ENCODE results near the gene FBXW11. TPM values are rescaled to one million over a fixed set of nuclear protein-coding genes. Genes with fewer than 3 reads are reported as not detected.

FBXW11 gene
- total RNA-seq, 2 donors from 2014 or later, result 54.7 to 61.4 TPM

- intact Hi-C loops (cut with DNase I), result no loop called here
- DNase-seq (ENCODE audit: low spot score), result no peak
- no peak for TF ChIP-seq POLR2A (IDR thresholded peaks at IDR 0.05)
- no peak for TF ChIP-seq CTCF (IDR thresholded peaks at IDR 0.05)
- no peak for TF ChIP-seq POLR2AphosphoS5 (IDR thresholded peaks at IDR 0.05)
- Histone ChIP-seq H3K9me3 (no peaks in the 10 kb centered on the region), H3K27me3 (replicated peaks; ENCODE audit: insufficient read depth) (no peaks in the 10 kb centered on the region), H3K4me3 (no peak overlapping the region), H3K36me3 (no peaks in the 10 kb centered on the region), H3K27ac (no peak overlapping the region), H3K4me1 (replicated peaks) (no peaks in the 10 kb centered on the region)
- 89% methylated on average over 11 of the region's 11 CpGs for WGBS
Measured at GRCh38 chr5:171820561-171820960, 185.9 kb downstream of the FBXW11 start.

GRCh38 chr5:171816666-171817065 is 189.8 kb downstream of the FBXW11 start:
- no peak for TF ChIP-seq CTCF (IDR thresholded peaks at IDR 0.05)
- no peak for TF ChIP-seq POLR2A (IDR thresholded peaks at IDR 0.05)
- 59% methylated on average over 1 of the region's 1 CpG for WGBS
- Histone ChIP-seq H3K9me3 (no peaks in the 10 kb centered on the region), H3K4me1 (replicated peaks) (no peaks in the 10 kb centered on the region), H3K4me3 (no peak overlapping the region), H3K36me3 (no peaks in the 10 kb centered on the region), H3K27me3 (replicated peaks; ENCODE audit: insufficient read depth) (no peaks in the 10 kb centered on the region), H3K27ac (no peak overlapping the region)
- no peak for DNase-seq (ENCODE audit: low spot score)
- intact Hi-C loops (cut with DNase I), result no loop called here

DNA sequence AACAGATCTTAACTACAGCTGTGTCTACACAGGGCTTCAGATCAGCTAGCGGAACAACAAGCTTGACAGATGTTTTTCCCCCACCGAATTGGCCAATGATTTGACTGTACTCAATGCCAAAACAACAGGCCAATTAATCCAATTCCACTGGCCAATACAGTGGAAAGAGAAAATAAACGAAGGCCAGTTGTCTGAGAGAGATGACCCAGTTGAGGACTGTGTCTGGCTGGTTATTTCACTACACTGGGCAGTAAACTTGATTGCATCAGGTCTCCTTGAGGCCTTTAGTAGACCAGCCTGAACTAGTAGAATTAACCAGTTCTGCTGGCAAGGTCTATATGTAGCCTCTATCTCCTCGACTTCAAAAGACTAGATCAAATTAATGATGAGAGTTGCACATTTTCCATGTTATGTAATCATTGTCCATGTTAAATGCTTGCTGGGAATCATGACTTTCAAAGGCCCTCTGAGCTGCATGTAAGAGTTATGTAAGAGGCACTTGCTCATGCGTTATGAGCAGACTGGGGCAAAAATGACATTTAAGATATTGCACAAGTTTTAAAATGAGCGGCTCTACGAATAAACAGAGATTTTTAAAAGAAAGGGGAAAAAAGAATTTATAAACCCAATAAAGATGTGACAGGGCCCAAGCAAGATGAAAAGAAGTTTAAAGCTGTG is 192.5 kb downstream of the FBXW11 start:
- WGBS, result 83% methylated on average over 7 of the region's 7 CpGs
- H3K4me1 ChIP-seq (replicated peaks), result no peaks in the 10 kb centered on the region
- no peaks in the 10 kb centered on the region for H3K36me3 ChIP-seq
- TF ChIP-seq POLR2A (IDR thresholded peaks at IDR 0.05) (no peak), CTCF (IDR thresholded peaks at IDR 0.05) (no peak), POLR2AphosphoS5 (IDR thresholded peaks at IDR 0.05) (no peak)
- H3K4me3 ChIP-seq, result no peak overlapping the region
- no peaks in the 10 kb centered on the region for H3K27me3 ChIP-seq (replicated peaks; ENCODE audit: insufficient read depth)
- H3K27ac ChIP-seq, result no peak overlapping the region
- no peaks in the 10 kb centered on the region for H3K9me3 ChIP-seq
- intact Hi-C loops (cut with DNase I), result no loop called here
- no peak for DNase-seq (ENCODE audit: low spot score)

- Histone ChIP-seq H3K27ac (no peak overlapping the region), H3K4me1 (replicated peaks) (no peaks in the 10 kb centered on the region), H3K9me3 (no peaks in the 10 kb centered on the region), H3K27me3 (replicated peaks; ENCODE audit: insufficient read depth) (no peaks in the 10 kb centered on the region), H3K4me3 (no peak overlapping the region), H3K36me3 (no peaks in the 10 kb centered on the region)
- TF ChIP-seq POLR2AphosphoS5 (IDR thresholded peaks at IDR 0.05) (no peak), POLR2A (IDR thresholded peaks at IDR 0.05) (no peak), CTCF (IDR thresholded peaks at IDR 0.05) (no peak)
- intact Hi-C loops (cut with DNase I), result no loop called here
- no peak for DNase-seq (ENCODE audit: low spot score)
- WGBS, result 97% methylated on average over 4 of the region's 4 CpGs
Measured at GRCh38 chr5:171813270-171813669, 193.2 kb downstream of the FBXW11 start.

Other genes starting within 250 kb of the FBXW11 start
- not detected for gene SMIM23, start 220.8 kb downstream of the FBXW11 start, total RNA-seq
- 10 to 100 TPM in 1 of 2 donors, 1 to 10 TPM in 1; 4.6 to 73.3 TPM for gene STK10, start 181.6 kb upstream of the FBXW11 start, total RNA-seq
- not detected for gene EFCAB9, start 187.5 kb upstream of the FBXW11 start, total RNA-seq